RWPE1 (cell line): Measurements from ENCODE around the gene PSENEN.

Experiments used
- CTCF ChIA-PET: fragments of 350-600 bp; sonication (Branson Sonifier 250); formaldehyde crosslinking; extraction: SDS; loops from one replicate; lab custom pipeline; 2021; lab: Yijun Ruan, JAX
- POLR2A ChIA-PET: fragments of 400-600 bp; formaldehyde crosslinking; extraction: SDS; loops from one replicate; lab custom pipeline; 2020; ENCODE audit warnings: antibody characterized with exemption; ENCODE audit not compliant: low non-redundant PET; lab: Yijun Ruan, JAX
- DNase-seq: peaks from one replicate; pipeline ENCODE4 v3.0.0; 2012; ENCODE audit warnings: low spot score
- H3K27ac ChIP-seq: fragments of 450-650 bp; 2 replicates; pipeline ENCODE4 v1.5.1; 2017
- CTCF ChIP-seq: fragments of 450-650 bp; conservative IDR thresholded peaks from 2 replicates; pipeline ENCODE4 v1.5.1; 2017; ENCODE audit warnings: low read depth, mild to moderate bottlenecking

PSENEN gene

GRCh38 chr19:35717665-35718344 is 27.6 kb upstream of the PSENEN start, which contains the start of gene KMT2B:
Gene KMT2B (plus strand): TSS chr19:35718003. CDS start chr19:35718019, 16 bp downstream.
- no peak for TF ChIP-seq CTCF
- CTCF ChIA-PET, result no interaction called here
- POLR2A ChIA-PET, result no interaction called here
- DNase-seq, result peak; percentile 99
- H3K27ac ChIP-seq, result peak within 1 kb of the TSS; percentile 93

- POLR2A ChIA-PET, result interaction anchor here (1.0 kb wide), 1 partner anchor 22 kb away, joined by 4 read pairs; no protein-coding TSS in a partner anchor
- no peak for TF ChIP-seq CTCF
- peak overlapping the region; percentile 93 for H3K27ac ChIP-seq
- CTCF ChIA-PET, result no interaction called here
- no peak for DNase-seq
Observed at GRCh38 chr19:35718345-35719041, 27.0 kb upstream of the PSENEN start.

- TF ChIP-seq CTCF, result no peak
- POLR2A ChIA-PET, result interaction anchor here (1.0 kb wide), 1 partner anchor 21 kb away, joined by 4 read pairs; no protein-coding TSS in a partner anchor
- no peak for DNase-seq
- H3K27ac ChIP-seq, result peak overlapping the region; percentile 93
- CTCF ChIA-PET, result no interaction called here
Observed at GRCh38 chr19:35719402-35720162, 25.9 kb upstream of the PSENEN start.

GRCh38 chr19:35720163-35720524 is 25.3 kb upstream of the PSENEN start:
- ChIA-PET CTCF (interaction anchor here (0.6 kb wide), 1 partner anchor 175 kb away, joined by 4 read pairs; no protein-coding TSS in a partner anchor), POLR2A (no interaction called here)
- H3K27ac ChIP-seq, result peak overlapping the region; percentile 93
- no peak for TF ChIP-seq CTCF
- no peak for DNase-seq

GRCh38 chr19:35720648-35721047 is 24.8 kb upstream of the PSENEN start:
- DNase-seq, result no peak
- POLR2A ChIA-PET, result no interaction called here
- no peak for TF ChIP-seq CTCF
- no peak overlapping the region for H3K27ac ChIP-seq
- CTCF ChIA-PET, result interaction anchor here (0.6 kb wide), 1 partner anchor 174 kb away, joined by 4 read pairs; no protein-coding TSS in a partner anchor

GRCh38 chr19:35721374-35721773 is 24.1 kb upstream of the PSENEN start:
- no peak for DNase-seq
- ChIA-PET POLR2A (no interaction called here), CTCF (no interaction called here)
- no peak for TF ChIP-seq CTCF
- no peak overlapping the region for H3K27ac ChIP-seq
